ENCODE measurements around the gene MS4A6E.

The MS4A6E gene

GRCh38 chr11:60375316-60375715 lies 48.3 kb downstream of the MS4A6E start:
- DNase-seq (ENCODE audit: low spot score): no peak

GRCh38 chr11:60376601-60377000 lies 49.5 kb downstream of the MS4A6E start:
- no peak for DNase-seq (ENCODE audit: low spot score)

- no peak for DNase-seq (ENCODE audit: low spot score)
These were observed 50.5 kb downstream of the MS4A6E start for GRCh38 chr11:60377401-60378136.

- no peak for DNase-seq (ENCODE audit: low spot score)
These were observed 51.3 kb downstream of the MS4A6E start, which contains the start of gene MS4A7 for GRCh38 chr11:60378354-60378753. Gene MS4A7, plus strand, starts transcription at chr11:60378532. Its CDS starts 4,610 bp downstream, at chr11:60383142.

GRCh38 chr11:60389279-60389910 lies 62.3 kb downstream of the MS4A6E start:
- DNase-seq (ENCODE audit: low spot score): no peak

GRCh38 chr11:60390419-60390818 lies 63.4 kb downstream of the MS4A6E start:
- DNase-seq (ENCODE audit: low spot score): no peak
